Activated naive CD8-positive, alpha-beta T cell treated with anti-CD3 and anti-CD28 coated beads for 36 hours (primary cell): ENCODE results near the gene INPP5F. TPM values are rescaled to one million over a fixed set of nuclear protein-coding genes. Genes with fewer than 3 reads are reported as not detected.

Experiments
- DNase-seq: peaks from one replicate; pipeline ENCODE4 v3.0.0; 2021
- H3K27ac Mint-ChIP-seq: one replicate; pipeline ENCODE4 v1.8.0; 2022; ENCODE audit warnings: mild to moderate bottlenecking, moderate library complexity, mixed read lengths
- H3K27me3 Mint-ChIP-seq: one replicate; pipeline ENCODE4 v1.8.0; 2022; ENCODE audit warnings: mild to moderate bottlenecking, mixed read lengths
- H3K36me3 Mint-ChIP-seq: one replicate; pipeline ENCODE4 v1.8.0; 2021; ENCODE audit warnings: mild to moderate bottlenecking, mixed read lengths
- H3K4me1 Mint-ChIP-seq: one replicate; pipeline ENCODE4 v1.8.0; 2021; ENCODE audit warnings: mixed read lengths
- H3K4me3 Mint-ChIP-seq: one replicate; pipeline ENCODE4 v1.8.0; 2022; ENCODE audit warnings: mild to moderate bottlenecking, moderate library complexity, mixed read lengths
- H3K9me3 Mint-ChIP-seq: one replicate; pipeline ENCODE4 v1.8.0; 2022; ENCODE audit warnings: mixed read lengths
- total RNA-seq, 2 experiments: library from RNA; stranded (reverse); gene quantifications; one replicate each; pipeline ENCODE4 v1.2.3, GENCODE V29; 2021

INPP5F gene, protein sequence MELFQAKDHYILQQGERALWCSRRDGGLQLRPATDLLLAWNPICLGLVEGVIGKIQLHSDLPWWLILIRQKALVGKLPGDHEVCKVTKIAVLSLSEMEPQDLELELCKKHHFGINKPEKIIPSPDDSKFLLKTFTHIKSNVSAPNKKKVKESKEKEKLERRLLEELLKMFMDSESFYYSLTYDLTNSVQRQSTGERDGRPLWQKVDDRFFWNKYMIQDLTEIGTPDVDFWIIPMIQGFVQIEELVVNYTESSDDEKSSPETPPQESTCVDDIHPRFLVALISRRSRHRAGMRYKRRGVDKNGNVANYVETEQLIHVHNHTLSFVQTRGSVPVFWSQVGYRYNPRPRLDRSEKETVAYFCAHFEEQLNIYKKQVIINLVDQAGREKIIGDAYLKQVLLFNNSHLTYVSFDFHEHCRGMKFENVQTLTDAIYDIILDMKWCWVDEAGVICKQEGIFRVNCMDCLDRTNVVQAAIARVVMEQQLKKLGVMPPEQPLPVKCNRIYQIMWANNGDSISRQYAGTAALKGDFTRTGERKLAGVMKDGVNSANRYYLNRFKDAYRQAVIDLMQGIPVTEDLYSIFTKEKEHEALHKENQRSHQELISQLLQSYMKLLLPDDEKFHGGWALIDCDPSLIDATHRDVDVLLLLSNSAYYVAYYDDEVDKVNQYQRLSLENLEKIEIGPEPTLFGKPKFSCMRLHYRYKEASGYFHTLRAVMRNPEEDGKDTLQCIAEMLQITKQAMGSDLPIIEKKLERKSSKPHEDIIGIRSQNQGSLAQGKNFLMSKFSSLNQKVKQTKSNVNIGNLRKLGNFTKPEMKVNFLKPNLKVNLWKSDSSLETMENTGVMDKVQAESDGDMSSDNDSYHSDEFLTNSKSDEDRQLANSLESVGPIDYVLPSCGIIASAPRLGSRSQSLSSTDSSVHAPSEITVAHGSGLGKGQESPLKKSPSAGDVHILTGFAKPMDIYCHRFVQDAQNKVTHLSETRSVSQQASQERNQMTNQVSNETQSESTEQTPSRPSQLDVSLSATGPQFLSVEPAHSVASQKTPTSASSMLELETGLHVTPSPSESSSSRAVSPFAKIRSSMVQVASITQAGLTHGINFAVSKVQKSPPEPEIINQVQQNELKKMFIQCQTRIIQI
- 10 to 100 TPM; 19.1 to 20.2 TPM for total RNA-seq

DNA sequence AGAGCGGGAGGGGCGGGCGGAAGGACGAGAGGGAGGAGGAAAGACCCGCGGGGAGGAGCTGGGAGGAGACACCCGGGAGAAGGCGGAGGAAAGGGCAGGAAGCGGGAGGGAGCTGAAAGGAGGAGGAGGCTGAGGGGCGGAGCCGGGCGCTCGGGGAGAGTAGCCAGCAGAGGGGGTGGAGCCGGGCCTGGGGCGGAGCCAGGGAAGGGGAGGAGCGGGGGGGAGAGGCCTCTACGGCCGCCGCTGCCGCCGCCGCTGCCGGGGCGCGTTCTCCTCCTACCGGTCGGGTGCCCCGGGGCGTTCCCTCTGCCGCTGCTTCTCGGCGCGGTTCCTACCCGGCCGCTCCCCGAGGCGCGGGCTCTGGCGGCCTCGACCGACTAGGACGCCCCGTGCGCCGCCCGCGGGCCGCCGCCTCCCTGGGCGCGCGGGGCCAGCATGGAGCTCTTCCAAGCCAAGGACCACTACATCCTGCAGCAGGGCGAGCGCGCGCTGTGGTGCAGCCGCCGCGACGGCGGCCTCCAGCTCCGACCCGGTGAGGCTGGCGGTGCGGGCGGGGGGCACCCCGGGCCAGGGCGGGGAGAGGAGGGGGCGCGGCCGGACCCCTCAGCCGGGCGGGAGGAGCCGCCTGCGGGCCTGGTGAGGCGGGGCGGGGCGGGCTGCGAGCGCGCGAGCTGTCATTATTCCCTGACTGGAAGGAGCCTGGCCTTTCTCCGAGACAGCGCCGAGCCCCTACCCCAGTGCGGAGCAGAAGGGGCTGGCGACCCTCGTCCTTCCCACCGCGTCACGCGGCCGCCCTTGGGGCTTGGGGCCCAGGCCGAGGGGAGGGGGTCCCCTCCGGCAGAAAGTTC is at the start of gene INPP5F:
Gene INPP5F (plus strand): TSS at position 223 of the 848 bp plus-strand sequence. CDS start 213 bp downstream, at position 436.
- H3K36me3 Mint-ChIP-seq, result peaks cover 27% of the 10 kb centered on the region
- peak within 1 kb of the TSS; percentile 85 for H3K27ac Mint-ChIP-seq
- H3K9me3 Mint-ChIP-seq, result peaks cover 7% of the 10 kb centered on the region
- peak; percentile 99 for DNase-seq
- peaks cover 51% of the 10 kb centered on the region for H3K4me1 Mint-ChIP-seq
- H3K27me3 Mint-ChIP-seq, result no peaks in the 10 kb centered on the region
- peak within 1 kb of the TSS; percentile 90 for H3K4me3 Mint-ChIP-seq

DNA sequence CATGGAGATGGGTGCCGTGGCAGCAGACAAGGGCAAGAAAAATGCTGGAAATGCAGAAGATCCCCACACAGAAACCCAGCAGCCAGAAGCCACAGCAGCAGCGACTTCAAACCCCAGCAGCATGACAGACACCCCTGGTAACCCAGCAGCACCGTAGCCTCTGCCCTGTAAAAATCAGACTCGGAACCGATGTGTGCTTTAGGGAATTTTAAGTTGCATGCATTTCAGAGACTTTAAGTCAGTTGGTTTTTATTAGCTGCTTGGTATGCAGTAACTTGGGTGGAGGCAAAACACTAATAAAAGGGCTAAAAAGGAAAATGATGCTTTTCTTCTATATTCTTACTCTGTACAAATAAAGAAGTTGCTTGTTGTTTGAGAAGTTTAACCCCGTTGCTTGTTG is 48.7 kb upstream of the INPP5F start:
- no peak overlapping the region for H3K27ac Mint-ChIP-seq
- DNase-seq, result no peak
- no peaks in the 10 kb centered on the region for H3K9me3 Mint-ChIP-seq
- no peak overlapping the region for H3K4me3 Mint-ChIP-seq
- peaks cover 16% of the 10 kb centered on the region for H3K36me3 Mint-ChIP-seq
- peaks cover 17% of the 10 kb centered on the region for H3K4me1 Mint-ChIP-seq
- H3K27me3 Mint-ChIP-seq, result no peaks in the 10 kb centered on the region

DNA sequence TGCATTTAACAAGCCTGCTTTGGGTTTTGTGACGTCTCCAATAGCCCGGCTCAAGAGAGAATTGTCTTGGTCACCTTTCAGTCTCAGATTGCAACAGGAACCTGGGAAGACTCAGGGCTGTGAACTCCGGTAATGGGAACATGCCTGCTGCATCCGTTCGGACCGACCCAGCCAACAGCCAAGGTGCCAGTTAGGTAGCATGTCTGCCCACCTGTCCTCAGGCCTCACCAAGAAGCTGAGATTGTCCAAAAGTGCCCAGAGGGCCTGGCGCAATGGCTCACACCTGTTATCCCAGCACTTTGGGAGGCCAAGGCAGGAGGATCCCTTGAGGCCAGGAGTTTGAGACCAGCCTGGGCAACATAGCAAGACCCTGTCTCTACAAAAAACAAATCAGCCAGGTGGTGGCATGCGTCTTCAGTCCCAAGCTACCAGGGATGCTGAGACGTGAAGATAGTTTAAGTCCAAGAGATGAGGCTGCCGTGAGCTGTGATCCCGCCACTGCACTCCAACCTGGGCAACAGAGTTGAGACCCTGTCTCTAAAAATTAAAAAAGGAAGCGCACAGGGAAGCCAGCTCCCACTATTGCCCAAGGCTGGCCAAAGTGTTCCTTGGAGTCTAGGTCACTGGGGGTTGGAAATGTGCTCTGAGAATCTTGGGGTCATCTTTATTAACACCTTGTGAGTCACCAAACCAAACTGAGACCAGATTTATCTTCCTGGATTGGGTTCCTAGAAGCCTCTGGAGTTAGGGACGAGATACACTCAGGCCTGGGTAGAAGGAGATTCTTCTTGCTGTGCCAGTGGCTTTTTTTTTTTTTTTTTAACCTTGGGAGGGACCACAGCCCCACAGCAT is 47.7 kb upstream of the INPP5F start:
- H3K27me3 Mint-ChIP-seq, result no peaks in the 10 kb centered on the region
- H3K4me1 Mint-ChIP-seq, result peaks cover 21% of the 10 kb centered on the region
- H3K9me3 Mint-ChIP-seq, result no peaks in the 10 kb centered on the region
- H3K4me3 Mint-ChIP-seq, result no peak overlapping the region
- H3K27ac Mint-ChIP-seq, result no peak overlapping the region
- H3K36me3 Mint-ChIP-seq, result peaks cover 11% of the 10 kb centered on the region
- no peak for DNase-seq

DNA sequence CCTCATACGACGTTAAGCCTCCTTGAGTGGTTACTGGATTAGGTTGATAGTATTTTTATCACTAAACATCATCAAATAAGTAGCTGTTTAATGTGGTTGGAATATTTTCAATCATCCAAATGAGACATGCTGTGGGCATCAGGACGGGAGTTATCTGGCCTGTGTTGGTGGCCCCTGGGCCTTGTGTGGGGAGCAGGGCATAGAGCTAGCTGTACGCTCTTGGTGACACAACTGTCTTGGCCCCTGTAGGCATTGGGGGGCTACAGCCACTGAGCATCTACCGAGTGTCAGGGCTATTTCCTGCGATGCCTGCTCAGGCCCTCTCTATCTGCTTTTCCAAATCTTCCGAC is 46.4 kb upstream of the INPP5F start:
- H3K27me3 Mint-ChIP-seq, result no peaks in the 10 kb centered on the region
- H3K4me3 Mint-ChIP-seq, result no peak overlapping the region

DNA sequence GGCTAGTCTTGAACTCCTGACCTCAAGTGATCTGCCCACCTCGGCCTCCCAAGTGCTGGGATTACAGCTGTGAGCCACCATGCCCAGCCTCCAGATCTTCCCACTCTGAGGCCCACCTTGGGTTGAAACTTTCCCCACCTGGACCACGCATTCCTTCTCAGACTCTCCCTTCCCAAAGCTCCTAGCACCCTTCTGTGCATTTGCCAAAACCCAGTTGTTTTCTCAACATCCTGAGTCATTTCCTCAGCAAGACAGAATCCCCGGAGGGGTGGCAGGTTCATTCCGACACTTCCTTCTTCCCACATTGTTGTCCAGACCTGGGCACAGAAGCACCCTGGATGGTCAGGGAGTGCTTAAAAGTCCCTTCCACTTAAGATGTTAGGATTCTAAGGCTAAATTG is 45.8 kb upstream of the INPP5F start:
- Mint-ChIP-seq H3K4me3 (no peak overlapping the region), H3K9me3 (no peaks in the 10 kb centered on the region), H3K4me1 (peaks cover 21% of the 10 kb centered on the region), H3K27me3 (no peaks in the 10 kb centered on the region), H3K36me3 (peaks cover 5% of the 10 kb centered on the region), H3K27ac (no peak overlapping the region)
- DNase-seq, result no peak

More for the DNA sequence above, 46.4 kb upstream of the INPP5F start:
- peaks cover 5% of the 10 kb centered on the region for H3K36me3 Mint-ChIP-seq
- no peak for DNase-seq
- H3K4me1 Mint-ChIP-seq, result peaks cover 21% of the 10 kb centered on the region
- no peak overlapping the region for H3K27ac Mint-ChIP-seq
- no peaks in the 10 kb centered on the region for H3K9me3 Mint-ChIP-seq

DNA sequence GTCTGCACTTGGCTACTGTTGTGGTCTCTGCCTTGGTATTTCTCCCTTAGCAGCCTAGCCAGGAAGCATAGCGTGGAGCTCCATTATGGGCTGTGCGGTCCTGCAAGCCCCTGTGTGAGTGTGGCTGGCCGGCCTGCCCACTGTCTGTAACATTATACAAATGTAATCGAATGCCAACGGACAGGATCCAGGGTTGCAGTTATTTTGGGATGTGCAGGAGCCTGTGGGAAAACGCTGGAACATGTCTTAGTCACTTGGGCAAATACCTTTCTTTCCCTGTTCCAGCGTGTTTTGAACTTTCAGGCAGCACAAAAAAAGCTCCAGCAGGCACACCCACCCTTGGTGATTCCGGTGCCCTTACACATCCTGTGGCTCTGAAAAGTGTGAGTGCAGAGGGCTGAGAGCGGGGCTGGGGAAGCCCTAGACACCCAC is 45.2 kb upstream of the INPP5F start:
- H3K9me3 Mint-ChIP-seq, result no peaks in the 10 kb centered on the region
- no peak overlapping the region for H3K27ac Mint-ChIP-seq
- peaks cover 21% of the 10 kb centered on the region for H3K4me1 Mint-ChIP-seq
- no peaks in the 10 kb centered on the region for H3K27me3 Mint-ChIP-seq
- DNase-seq, result no peak
- H3K4me3 Mint-ChIP-seq, result no peak overlapping the region
- peaks cover 5% of the 10 kb centered on the region for H3K36me3 Mint-ChIP-seq

DNA sequence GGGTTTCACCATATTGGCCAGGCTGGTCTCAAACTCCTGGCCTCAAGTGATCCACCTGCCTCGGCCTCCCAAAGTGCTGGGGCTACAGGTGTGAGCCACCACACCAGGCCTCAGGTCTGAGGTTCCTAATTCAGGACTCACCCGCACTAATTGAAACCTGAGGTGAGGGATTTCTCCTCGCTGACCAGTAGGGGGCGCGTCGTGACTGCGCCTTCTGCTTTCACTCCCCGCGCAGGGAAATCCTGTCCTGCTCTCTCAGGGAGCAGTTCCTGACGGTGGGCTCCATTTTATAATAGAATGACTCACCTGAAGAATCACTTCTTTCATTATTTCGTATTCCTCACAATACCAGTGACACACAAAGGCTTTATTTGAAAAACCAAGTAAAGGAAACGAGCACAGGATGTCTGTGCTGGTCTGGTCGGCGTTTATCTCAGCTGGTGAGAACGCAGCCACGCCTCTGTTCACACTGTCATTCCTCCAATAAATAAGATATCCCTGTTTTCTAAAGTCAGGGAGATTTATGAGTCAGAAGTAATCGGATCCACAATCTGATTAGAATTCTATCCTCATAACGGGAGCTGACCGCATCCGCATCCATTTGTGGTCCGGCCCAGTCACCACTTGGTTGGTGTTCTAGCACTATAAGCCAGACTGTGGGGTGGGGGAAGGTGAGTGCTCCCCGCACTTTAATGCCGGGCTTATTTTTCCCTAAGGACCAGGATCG is 39.2 kb upstream of the INPP5F start:
- Mint-ChIP-seq H3K27ac (peak overlapping the region; percentile 81), H3K9me3 (no peaks in the 10 kb centered on the region), H3K4me3 (peak overlapping the region; percentile 53), H3K27me3 (no peaks in the 10 kb centered on the region), H3K36me3 (no peaks in the 10 kb centered on the region), H3K4me1 (peaks cover 34% of the 10 kb centered on the region)
- DNase-seq, result peak; percentile 87

DNA sequence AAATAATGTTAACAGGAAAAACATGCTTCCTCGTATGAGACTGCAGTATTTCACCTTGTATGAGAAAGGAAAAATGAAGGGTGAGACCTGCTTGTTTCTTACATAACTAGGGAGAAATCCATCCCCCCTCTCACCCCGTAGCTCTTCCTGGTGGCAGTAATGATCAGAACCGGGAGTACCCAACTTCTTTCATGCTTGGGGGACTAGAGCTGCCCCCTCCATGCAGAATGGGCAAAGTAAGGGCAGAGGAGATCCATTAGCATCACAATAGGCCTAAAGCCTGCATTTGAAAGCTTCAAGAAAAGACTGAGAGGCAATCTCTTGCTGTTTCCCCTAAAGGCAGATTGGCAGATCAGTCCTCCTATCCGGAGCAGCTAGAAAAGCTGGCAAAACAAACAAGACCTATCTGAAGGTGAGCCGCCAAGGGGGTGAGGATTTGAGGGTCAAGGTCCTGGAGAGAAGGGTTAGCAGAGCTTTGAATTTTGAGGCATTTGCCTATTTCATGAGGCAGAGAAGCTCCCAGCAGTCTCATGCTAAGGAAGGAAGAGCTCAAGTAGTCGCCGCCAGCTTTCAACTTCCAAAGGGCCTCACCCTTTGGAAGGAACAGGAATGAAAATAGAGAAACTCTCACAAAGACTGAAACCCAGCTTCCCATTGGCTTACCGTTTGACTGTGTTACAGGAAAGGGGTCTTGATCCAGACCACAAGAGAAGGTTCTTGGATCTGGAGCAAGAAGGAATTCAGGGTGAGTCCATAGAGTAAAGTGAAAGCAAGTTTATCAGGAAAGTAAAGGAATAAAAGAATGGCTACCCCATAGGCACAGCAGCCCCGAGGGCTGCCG is 38.4 kb upstream of the INPP5F start:
- peaks cover 26% of the 10 kb centered on the region for H3K4me1 Mint-ChIP-seq
- H3K9me3 Mint-ChIP-seq, result no peaks in the 10 kb centered on the region
- no peaks in the 10 kb centered on the region for H3K36me3 Mint-ChIP-seq
- H3K4me3 Mint-ChIP-seq, result no peak overlapping the region
- DNase-seq, result no peak
- peak overlapping the region; percentile 81 for H3K27ac Mint-ChIP-seq
- H3K27me3 Mint-ChIP-seq, result no peaks in the 10 kb centered on the region

DNA sequence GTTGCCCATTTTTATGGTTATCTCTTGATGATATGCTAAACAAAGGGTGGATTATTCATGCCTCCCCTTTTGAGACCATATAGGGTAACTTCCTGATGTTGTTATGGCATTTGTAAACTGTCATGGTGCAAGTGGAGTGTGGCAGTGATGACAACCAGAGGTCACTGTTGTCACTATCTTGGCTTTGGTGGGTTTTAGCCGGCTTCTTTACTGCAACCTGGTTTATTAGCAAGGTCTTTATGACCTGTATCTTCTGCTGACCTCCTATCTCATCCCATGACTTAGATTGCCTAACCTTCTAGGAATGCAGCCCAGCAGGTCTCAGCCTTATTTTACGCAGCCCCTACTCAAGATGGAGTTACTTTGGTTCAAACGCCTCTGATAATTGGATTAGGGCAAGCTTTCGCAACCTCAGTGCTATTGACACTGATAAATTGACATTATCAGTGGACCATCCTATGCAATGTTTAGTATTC is 37.8 kb upstream of the INPP5F start:
- Mint-ChIP-seq H3K27me3 (no peaks in the 10 kb centered on the region), H3K36me3 (no peaks in the 10 kb centered on the region), H3K27ac (no peak overlapping the region), H3K4me3 (no peak overlapping the region), H3K4me1 (peaks cover 27% of the 10 kb centered on the region), H3K9me3 (no peaks in the 10 kb centered on the region)
- no peak for DNase-seq

DNA sequence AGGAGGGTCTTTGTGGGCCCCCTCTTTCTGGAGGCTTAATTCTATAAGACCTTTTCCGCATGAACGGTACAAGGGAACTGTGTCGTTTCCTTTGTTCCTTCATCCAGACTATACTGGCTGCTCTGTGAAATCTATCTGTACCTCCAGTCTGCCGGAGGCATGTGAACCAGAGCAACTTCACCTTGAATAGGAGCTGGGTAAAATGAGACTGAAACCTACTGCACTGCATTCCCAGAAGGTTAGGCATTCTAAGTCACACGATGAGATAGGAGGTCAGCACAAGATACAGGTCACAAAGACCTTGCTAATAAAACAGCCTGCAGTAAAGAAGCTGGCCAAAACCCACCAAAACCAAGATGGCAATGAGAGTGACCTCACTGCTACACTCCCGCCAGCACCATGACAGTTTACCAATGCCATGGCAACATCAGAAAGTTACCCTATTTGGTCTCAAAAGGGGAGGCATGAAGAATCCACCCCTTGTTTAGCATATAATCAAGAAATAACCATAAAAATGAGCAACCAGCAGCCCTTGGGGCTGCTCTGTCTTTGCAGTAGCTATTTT is 36.8 kb upstream of the INPP5F start:
- Mint-ChIP-seq H3K27me3 (no peaks in the 10 kb centered on the region), H3K36me3 (no peaks in the 10 kb centered on the region), H3K27ac (no peak overlapping the region), H3K4me1 (peaks cover 27% of the 10 kb centered on the region), H3K4me3 (no peak overlapping the region), H3K9me3 (no peaks in the 10 kb centered on the region)
- no peak for DNase-seq

DNA sequence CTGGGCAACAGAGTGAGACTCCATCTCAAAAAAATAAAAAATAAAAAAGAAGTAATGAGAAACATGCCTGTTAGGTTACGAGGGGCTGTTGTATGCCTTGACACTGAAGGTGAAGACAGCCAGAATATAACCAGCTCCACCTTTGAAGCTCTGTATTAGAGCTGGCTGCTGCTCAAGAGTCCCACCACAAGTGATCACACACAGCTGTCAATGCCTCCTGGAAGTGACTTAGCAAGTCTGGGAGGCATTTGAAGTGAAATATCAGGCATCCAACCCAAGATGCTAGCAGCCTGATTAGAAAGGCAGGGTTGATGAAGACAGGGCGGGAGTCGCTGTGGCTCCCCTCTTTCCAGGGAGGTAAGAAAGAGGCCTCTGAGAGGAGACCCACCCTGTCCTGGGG is 34.1 kb upstream of the INPP5F start:
- H3K27me3 Mint-ChIP-seq, result no peaks in the 10 kb centered on the region
- H3K9me3 Mint-ChIP-seq, result no peaks in the 10 kb centered on the region
- no peak overlapping the region for H3K27ac Mint-ChIP-seq
- H3K4me1 Mint-ChIP-seq, result peaks cover 21% of the 10 kb centered on the region
- H3K36me3 Mint-ChIP-seq, result no peaks in the 10 kb centered on the region
- H3K4me3 Mint-ChIP-seq, result no peak overlapping the region
- no peak for DNase-seq

DNA sequence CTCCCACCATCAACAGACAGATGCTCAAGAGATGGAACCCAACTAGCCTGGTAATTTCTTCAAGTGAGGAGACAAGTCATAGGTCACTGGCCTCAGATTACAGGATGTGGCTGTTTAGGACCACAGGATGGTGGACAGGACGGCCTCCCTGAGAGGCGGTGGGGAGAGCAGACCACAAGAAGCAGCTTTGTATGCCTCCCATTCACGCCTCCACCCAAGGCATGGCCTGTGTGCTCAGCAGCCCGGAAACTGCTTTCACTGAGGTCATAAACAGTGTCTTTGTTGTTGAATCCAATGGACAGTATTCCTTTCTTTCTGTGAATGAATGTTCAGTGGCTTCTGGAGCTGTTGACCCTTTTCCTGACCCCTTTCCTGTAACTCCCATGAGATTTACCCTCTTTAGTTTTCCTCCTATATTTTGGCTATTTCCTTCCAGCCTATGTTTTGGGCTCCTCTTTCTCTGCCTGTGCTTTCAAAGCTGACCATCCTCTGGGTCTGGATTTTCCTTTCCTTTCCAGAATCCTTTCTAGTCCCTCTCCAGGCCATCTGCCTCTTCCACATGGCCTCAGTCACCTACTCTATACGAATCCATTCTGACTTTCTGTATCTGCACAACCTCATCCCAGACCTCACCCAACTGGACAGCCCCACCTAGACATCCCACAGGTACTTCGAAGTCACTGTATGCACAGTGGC is 32.4 kb upstream of the INPP5F start:
- H3K36me3 Mint-ChIP-seq, result no peaks in the 10 kb centered on the region
- no peak overlapping the region for H3K27ac Mint-ChIP-seq
- peaks cover 7% of the 10 kb centered on the region for H3K4me1 Mint-ChIP-seq
- no peaks in the 10 kb centered on the region for H3K27me3 Mint-ChIP-seq
- no peak for DNase-seq
- H3K9me3 Mint-ChIP-seq, result peaks cover 1% of the 10 kb centered on the region
- H3K4me3 Mint-ChIP-seq, result no peak overlapping the region
